Smooth muscle cell (in vitro differentiated cells): Measurements from ENCODE around the gene TBC1D4. TPM values are rescaled to one million over a fixed set of nuclear protein-coding genes. Genes with fewer than 3 reads are reported as not detected.

Experiments
- DNase-seq: peaks from one replicate; lab custom pipeline; 2025; ENCODE audit not compliant: unreplicated experiment; lab: John Stamatoyannopoulos, UW
- H2AFZ ChIP-seq: fragments of 200-600 bp; sonication (generic); 2 replicates; pipeline ENCODE4 v1.6.0; 2016; ENCODE audit warnings: antibody characterized with exemption, low read depth, mild to moderate bottlenecking
- H3F3A ChIP-seq: fragments of 200-600 bp; sonication (generic); 2 replicates; pipeline ENCODE4 v1.6.0; 2017; ENCODE audit warnings: antibody characterized with exemption, low read depth
- H3K27ac ChIP-seq: fragments of 200-600 bp; sonication (generic); 2 replicates; pipeline ENCODE4 v1.5.1; 2016; ENCODE audit warnings: low read depth, mild to moderate bottlenecking
- H3K27me3 ChIP-seq: fragments of 200-600 bp; sonication (generic); 2 replicates; pipeline ENCODE4 v1.6.1; 2016; ENCODE audit warnings: low read depth, mild to moderate bottlenecking
- H3K36me3 ChIP-seq: fragments of 200-600 bp; sonication (generic); 2 replicates; pipeline ENCODE4 v1.5.1; 2016; ENCODE audit warnings: low read depth
- H3K4me1 ChIP-seq: fragments of 200-600 bp; sonication (generic); 2 replicates; pipeline ENCODE4 v1.5.1; 2016; ENCODE audit warnings: low read depth
- H3K4me2 ChIP-seq: fragments of 200-600 bp; sonication (generic); 2 replicates; pipeline ENCODE4 v1.6.0; 2016; ENCODE audit warnings: mild to moderate bottlenecking
- H3K4me3 ChIP-seq: fragments of 200-600 bp; sonication (generic); 2 replicates; pipeline ENCODE4 v1.5.1; 2016; ENCODE audit warnings: mild to moderate bottlenecking
- H3K79me2 ChIP-seq: fragments of 200-600 bp; sonication (generic); 2 replicates; pipeline ENCODE4 v1.6.0; 2016; ENCODE audit warnings: low read depth, mild to moderate bottlenecking
- H3K9ac ChIP-seq: fragments of 200-600 bp; sonication (generic); 2 replicates; pipeline ENCODE4 v1.6.0; 2016; ENCODE audit warnings: low read depth
- H3K9me3 ChIP-seq: fragments of 200-600 bp; sonication (generic); replicated peaks from 2 replicates; pipeline ENCODE4 v1.5.1; 2016; ENCODE audit warnings: low read depth
- H4K20me1 ChIP-seq: fragments of 200-600 bp; sonication (generic); 2 replicates; pipeline ENCODE4 v1.6.0; 2016; ENCODE audit warnings: low read depth
- WGBS: methylation state at CpG from one replicate; pipeline ENCODE4 v1.1.7; 2016; ENCODE audit warnings: low lambda C conversion rate; 5-methylcytosine and 5-hydroxymethylcytosine counted together
- polyA plus RNA-seq: library from polyadenylated mRNA; unstranded; fragments of >200 nt; fragmentation: Nextera tagmentation; extraction: Ambion mirVana; gene quantifications from 2 replicates; pipeline ENCODE4 v1.2.1, GENCODE V29; 2016
- total RNA-seq: library from RNA; depleted of rRNA; stranded (reverse); fragments of >200 nt; gene quantifications from 2 replicates; pipeline ENCODE4 v1.2.3, GENCODE V29; 2014
- TF ChIP-seq, protein P1 (sequence below): fragments of 200-600 bp; sonication (generic); IDR thresholded peaks from 2 replicates; pipeline ENCODE4 v1.5.1; 2017; ENCODE audit warnings: borderline replicate concordance, mild to moderate bottlenecking, antibody characterized with exemption; ENCODE audit not compliant: insufficient read depth, poor library complexity, severe bottlenecking

The TBC1D4 gene
- total and polyA plus RNA-seq, 2 experiments from 2014 or later = 7.7 to 21.9 TPM

DNA sequence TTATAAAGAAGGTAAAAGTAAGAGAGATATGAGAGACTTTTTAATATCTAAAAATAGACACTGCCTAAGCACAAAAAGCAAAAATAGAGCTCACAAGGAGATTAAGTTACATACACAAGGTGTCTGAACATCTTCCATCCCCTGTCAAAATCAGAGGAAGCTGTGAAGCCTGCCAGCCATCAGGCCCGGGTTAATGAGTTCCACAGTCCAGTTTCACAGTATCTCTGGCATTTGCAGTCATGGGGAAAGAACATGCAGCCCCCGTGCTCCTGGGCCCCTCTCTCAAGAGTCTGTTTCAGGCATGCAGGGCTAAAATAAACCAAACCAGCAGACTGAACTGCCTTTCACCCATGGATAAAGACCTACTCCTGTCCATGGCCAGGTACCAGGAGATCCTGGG, 79.2 kb downstream of the TBC1D4 start:
- Histone ChIP-seq H3F3A (no peaks in the 10 kb centered on the region), H3K4me3 (no peak overlapping the region), H3K4me2 (no peak overlapping the region), H3K4me1 (no peaks in the 10 kb centered on the region), H4K20me1 (peaks cover 11% of the 10 kb centered on the region), H3K9me3 (no peaks in the 10 kb centered on the region), H3K27me3 (no peaks in the 10 kb centered on the region), H3K27ac (no peak overlapping the region), H3K9ac (no peak overlapping the region), H2AFZ (no peak overlapping the region), H3K36me3 (no peaks in the 10 kb centered on the region), H3K79me2 (peaks cover 14% of the 10 kb centered on the region)
- TF ChIP-seq, protein P1, sequence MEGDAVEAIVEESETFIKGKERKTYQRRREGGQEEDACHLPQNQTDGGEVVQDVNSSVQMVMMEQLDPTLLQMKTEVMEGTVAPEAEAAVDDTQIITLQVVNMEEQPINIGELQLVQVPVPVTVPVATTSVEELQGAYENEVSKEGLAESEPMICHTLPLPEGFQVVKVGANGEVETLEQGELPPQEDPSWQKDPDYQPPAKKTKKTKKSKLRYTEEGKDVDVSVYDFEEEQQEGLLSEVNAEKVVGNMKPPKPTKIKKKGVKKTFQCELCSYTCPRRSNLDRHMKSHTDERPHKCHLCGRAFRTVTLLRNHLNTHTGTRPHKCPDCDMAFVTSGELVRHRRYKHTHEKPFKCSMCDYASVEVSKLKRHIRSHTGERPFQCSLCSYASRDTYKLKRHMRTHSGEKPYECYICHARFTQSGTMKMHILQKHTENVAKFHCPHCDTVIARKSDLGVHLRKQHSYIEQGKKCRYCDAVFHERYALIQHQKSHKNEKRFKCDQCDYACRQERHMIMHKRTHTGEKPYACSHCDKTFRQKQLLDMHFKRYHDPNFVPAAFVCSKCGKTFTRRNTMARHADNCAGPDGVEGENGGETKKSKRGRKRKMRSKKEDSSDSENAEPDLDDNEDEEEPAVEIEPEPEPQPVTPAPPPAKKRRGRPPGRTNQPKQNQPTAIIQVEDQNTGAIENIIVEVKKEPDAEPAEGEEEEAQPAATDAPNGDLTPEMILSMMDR = no peak
- no peak for DNase-seq
- 11% methylated on average over 2 of the region's 2 CpGs for WGBS

DNA sequence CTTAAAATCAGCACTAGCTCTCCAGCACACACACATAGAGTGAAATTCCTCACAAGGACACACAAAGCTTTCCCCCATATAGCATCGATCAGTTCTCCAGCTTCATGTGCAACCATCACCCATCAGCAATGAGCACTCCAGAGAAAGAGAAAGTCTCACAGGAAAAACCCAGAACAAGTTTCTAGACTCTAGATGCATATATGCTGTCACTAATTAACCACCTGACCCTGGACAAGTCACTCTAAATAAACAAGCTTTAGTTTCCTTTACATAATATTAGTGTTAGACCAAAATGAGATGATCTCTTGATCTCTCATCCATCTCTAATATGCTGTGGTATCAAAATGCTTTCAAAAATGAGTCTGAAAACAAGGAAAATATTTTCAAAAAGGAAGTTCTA, 81.2 kb downstream of the TBC1D4 start:
- 100% methylated on average over 1 of the region's 1 CpG for WGBS
- DNase-seq = no peak
- peaks cover 14% of the 10 kb centered on the region for H3K79me2 ChIP-seq

DNA sequence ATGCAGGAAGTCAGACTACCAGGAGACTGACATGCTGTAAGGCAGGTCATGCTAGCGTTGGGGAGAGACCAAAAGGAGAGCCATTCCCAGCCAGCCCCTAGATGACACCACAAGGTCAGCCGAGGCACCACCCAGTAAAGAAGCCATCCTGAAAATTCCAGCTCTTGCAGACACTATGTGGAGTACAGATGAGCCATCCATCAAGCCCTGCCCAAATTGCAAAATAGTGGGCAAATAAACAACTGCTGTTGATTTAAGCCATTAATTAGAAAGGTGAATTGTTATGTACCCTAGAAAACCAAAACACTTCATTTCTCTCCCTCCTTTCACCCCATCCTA, 82.1 kb downstream of the TBC1D4 start:
- no peak overlapping the region for H3K27ac ChIP-seq
- no peak overlapping the region for H2AFZ ChIP-seq
- no peak overlapping the region for H3K9ac ChIP-seq
- no peak overlapping the region for H3K4me2 ChIP-seq
- DNase-seq = no peak
- H3K27me3 ChIP-seq = no peaks in the 10 kb centered on the region
- H3K79me2 ChIP-seq = peaks cover 9% of the 10 kb centered on the region
- no peaks in the 10 kb centered on the region for H3K36me3 ChIP-seq
- WGBS = 77% methylated on average over 2 of the region's 2 CpGs
- H4K20me1 ChIP-seq = peaks cover 17% of the 10 kb centered on the region
- H3K4me3 ChIP-seq = no peak overlapping the region
- H3K9me3 ChIP-seq = no peaks in the 10 kb centered on the region
- H3F3A ChIP-seq = no peaks in the 10 kb centered on the region
- TF ChIP-seq, protein P1 = no peak
- no peaks in the 10 kb centered on the region for H3K4me1 ChIP-seq

More for the DNA sequence above, 81.2 kb downstream of the TBC1D4 start:
- TF ChIP-seq, protein P1 = no peak
- Histone ChIP-seq H3K4me3 (no peak overlapping the region), H3K36me3 (no peaks in the 10 kb centered on the region), H3K27ac (no peak overlapping the region), H4K20me1 (peaks cover 16% of the 10 kb centered on the region), H2AFZ (no peak overlapping the region), H3K9ac (no peak overlapping the region), H3F3A (no peaks in the 10 kb centered on the region), H3K4me1 (no peaks in the 10 kb centered on the region), H3K9me3 (no peaks in the 10 kb centered on the region), H3K4me2 (no peak overlapping the region), H3K27me3 (no peaks in the 10 kb centered on the region)

DNA sequence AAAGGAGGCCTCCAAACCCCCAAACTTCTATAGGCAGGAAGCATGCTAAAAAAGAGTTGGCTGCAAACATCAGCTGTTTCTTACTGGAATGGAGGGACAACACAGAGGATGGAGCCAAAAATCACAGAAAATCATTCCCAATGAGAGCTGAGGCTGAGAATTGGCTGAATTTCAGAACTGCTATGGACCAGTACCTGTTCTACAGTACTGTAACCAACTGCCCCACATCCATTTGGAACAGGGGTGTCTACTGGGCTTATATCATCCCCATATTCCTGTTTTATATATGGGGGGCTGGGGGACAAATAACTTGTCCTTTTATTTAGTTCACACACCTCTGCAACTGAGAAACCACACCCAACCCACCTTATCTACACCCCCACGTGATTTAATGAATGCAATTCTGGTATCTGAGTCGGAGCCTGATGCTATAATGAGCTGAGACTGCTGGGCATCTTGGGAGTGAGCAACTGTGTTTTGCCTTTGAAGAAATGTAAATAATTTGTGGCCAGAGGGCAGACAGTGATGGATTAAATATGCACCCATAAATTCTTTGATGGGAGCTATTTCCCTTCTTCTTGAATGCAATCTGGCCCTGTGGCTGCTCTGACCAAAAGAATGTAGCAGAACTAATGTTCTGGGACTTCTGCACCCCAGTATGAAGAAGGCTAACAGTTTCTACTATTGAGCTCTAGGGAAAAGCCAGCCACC, 82.6 kb downstream of the TBC1D4 start:
- Histone ChIP-seq H3K4me2 (no peak overlapping the region), H3K79me2 (peaks cover 7% of the 10 kb centered on the region), H3K4me3 (no peak overlapping the region), H3K27me3 (no peaks in the 10 kb centered on the region), H3K27ac (no peak overlapping the region), H3K9me3 (no peaks in the 10 kb centered on the region), H4K20me1 (peaks cover 16% of the 10 kb centered on the region), H3K36me3 (no peaks in the 10 kb centered on the region), H3K9ac (no peak overlapping the region), H3K4me1 (no peaks in the 10 kb centered on the region), H2AFZ (no peak overlapping the region), H3F3A (no peaks in the 10 kb centered on the region)
- DNase-seq = no peak
- TF ChIP-seq, protein P1 = no peak
- WGBS = 88% methylated on average over 2 of the region's 2 CpGs
